Activated T-helper 1 cell treated with anti-CD3 and anti-CD28 coated beads, Interleukin-2, amount 50 U/mL, for 16 hours (primary cell): ENCODE data around the gene ACKR3.

Experiments used
- DNase-seq, 2 donors: peaks; one replicate each; pipeline ENCODE4 v3.0.0-alpha.2; 2020; ENCODE audit warnings: low read depth in 1 of 2, low spot score in 1 of 2

Gene ACKR3

GRCh38 chr2:236569573-236569973 is at the start of gene ACKR3:
Gene ACKR3, plus strand, starts transcription at chr2:236569825. Its CDS starts 10,641 bp downstream, at chr2:236580466.
- peak; percentile 26 to 33 for DNase-seq

- DNase-seq = no peak
These were observed 48.1 kb upstream of the ACKR3 start for GRCh38 chr2:236521556-236521955.

- no peak for DNase-seq
These were observed 46.4 kb upstream of the ACKR3 start for GRCh38 chr2:236523249-236523648.

GRCh38 chr2:236525411-236525997 is 44.1 kb upstream of the ACKR3 start:
- DNase-seq = no peak

GRCh38 chr2:236526455-236527158 is 43.0 kb upstream of the ACKR3 start:
- no peak for DNase-seq

GRCh38 chr2:236527159-236527630 is 42.4 kb upstream of the ACKR3 start:
- DNase-seq = no peak

GRCh38 chr2:236529606-236530005 is 40.0 kb upstream of the ACKR3 start:
- DNase-seq = no peak

- DNase-seq = no peak
These were observed 39.1 kb upstream of the ACKR3 start for GRCh38 chr2:236530512-236530911.

GRCh38 chr2:236531195-236531594 is 38.4 kb upstream of the ACKR3 start:
- DNase-seq = no peak

- DNase-seq = no peak
These were observed 37.6 kb upstream of the ACKR3 start for GRCh38 chr2:236531996-236532395.

- no peak for DNase-seq
These were observed 36.3 kb upstream of the ACKR3 start for GRCh38 chr2:236533343-236533742.

- DNase-seq = no peak
These were observed 34.6 kb upstream of the ACKR3 start for GRCh38 chr2:236535024-236535423.

GRCh38 chr2:236536727-236537398 is 32.8 kb upstream of the ACKR3 start:
- DNase-seq = peak in 1 of 2 donors; percentile 30

- no peak for DNase-seq
These were observed 31.4 kb upstream of the ACKR3 start for GRCh38 chr2:236538242-236538641.

- no peak for DNase-seq
These were observed 28.5 kb upstream of the ACKR3 start for GRCh38 chr2:236541008-236541562.

GRCh38 chr2:236544362-236544761 is 25.3 kb upstream of the ACKR3 start:
- no peak for DNase-seq

GRCh38 chr2:236545248-236545658 is 24.4 kb upstream of the ACKR3 start:
- no peak for DNase-seq

GRCh38 chr2:236545814-236546480 is 23.7 kb upstream of the ACKR3 start:
- DNase-seq = no peak

GRCh38 chr2:236546561-236547002 is 23.0 kb upstream of the ACKR3 start:
- no peak for DNase-seq

- no peak for DNase-seq
These were observed 21.9 kb upstream of the ACKR3 start for GRCh38 chr2:236547725-236548124.

- DNase-seq = no peak
These were observed 21.3 kb upstream of the ACKR3 start for GRCh38 chr2:236548179-236548921.
